ENCODE data around the gene HMCN2. TPM values are rescaled to one million over a fixed set of nuclear protein-coding genes. Genes with fewer than 3 reads are reported as not detected.

Gene HMCN2
- total RNA-seq, 1 donor from 2014 or later: 9.3 TPM

GRCh38 chr9:130448771-130449603 is 183.4 kb downstream of the HMCN2 start:
- no peak for DNase-seq
- no peaks in the 10 kb centered on the region for H3K36me3 Mint-ChIP-seq (ENCODE audit: unreplicated experiment)
- H3K9me3 Mint-ChIP-seq (ENCODE audit: unreplicated experiment): peaks cover 4% of the 10 kb centered on the region
- no peak for TF ChIP-seq CTCF (IDR thresholded peaks at IDR 0.05; ENCODE audit: partially characterized antibody, unreplicated experiment)
- peak overlapping the region; percentile 25 for H3K4me3 Mint-ChIP-seq (ENCODE audit: unreplicated experiment)
- H3K27ac Mint-ChIP-seq (ENCODE audit: unreplicated experiment): no peak overlapping the region
- H3K27me3 Mint-ChIP-seq (ENCODE audit: unreplicated experiment): peaks cover 10% of the 10 kb centered on the region
- peaks cover 24% of the 10 kb centered on the region for H3K4me1 Mint-ChIP-seq (ENCODE audit: low read depth, unreplicated experiment)

GRCh38 chr9:130450344-130451003 is 184.9 kb downstream of the HMCN2 start:
- Mint-ChIP-seq H3K27me3 (ENCODE audit: unreplicated experiment) (peaks cover 10% of the 10 kb centered on the region), H3K27ac (ENCODE audit: unreplicated experiment) (no peak overlapping the region), H3K4me3 (ENCODE audit: unreplicated experiment) (no peak overlapping the region), H3K9me3 (ENCODE audit: unreplicated experiment) (peaks cover 4% of the 10 kb centered on the region), H3K36me3 (ENCODE audit: unreplicated experiment) (no peaks in the 10 kb centered on the region), H3K4me1 (ENCODE audit: low read depth, unreplicated experiment) (peaks cover 24% of the 10 kb centered on the region)
- no peak for TF ChIP-seq CTCF (IDR thresholded peaks at IDR 0.05; ENCODE audit: partially characterized antibody, unreplicated experiment)
- peak; percentile 14 for DNase-seq

GRCh38 chr9:130451004-130451390 is 185.4 kb downstream of the HMCN2 start:
- peaks cover 4% of the 10 kb centered on the region for H3K9me3 Mint-ChIP-seq (ENCODE audit: unreplicated experiment)
- TF ChIP-seq CTCF (IDR thresholded peaks at IDR 0.05; ENCODE audit: partially characterized antibody, unreplicated experiment): no peak
- DNase-seq: no peak
- H3K4me1 Mint-ChIP-seq (ENCODE audit: low read depth, unreplicated experiment): peaks cover 21% of the 10 kb centered on the region
- H3K36me3 Mint-ChIP-seq (ENCODE audit: unreplicated experiment): no peaks in the 10 kb centered on the region
- H3K27me3 Mint-ChIP-seq (ENCODE audit: unreplicated experiment): peaks cover 10% of the 10 kb centered on the region
- H3K27ac Mint-ChIP-seq (ENCODE audit: unreplicated experiment): no peak overlapping the region
- H3K4me3 Mint-ChIP-seq (ENCODE audit: unreplicated experiment): no peak overlapping the region

GRCh38 chr9:130451509-130452388 is 186.2 kb downstream of the HMCN2 start:
- H3K4me3 Mint-ChIP-seq (ENCODE audit: unreplicated experiment): no peak overlapping the region
- peak; percentile 75 for TF ChIP-seq CTCF (IDR thresholded peaks at IDR 0.05; ENCODE audit: partially characterized antibody, unreplicated experiment)
- DNase-seq: no peak
- H3K27ac Mint-ChIP-seq (ENCODE audit: unreplicated experiment): no peak overlapping the region
- H3K4me1 Mint-ChIP-seq (ENCODE audit: low read depth, unreplicated experiment): peaks cover 14% of the 10 kb centered on the region
- H3K36me3 Mint-ChIP-seq (ENCODE audit: unreplicated experiment): no peaks in the 10 kb centered on the region
- peaks cover 10% of the 10 kb centered on the region for H3K27me3 Mint-ChIP-seq (ENCODE audit: unreplicated experiment)
- peaks cover 4% of the 10 kb centered on the region for H3K9me3 Mint-ChIP-seq (ENCODE audit: unreplicated experiment)

Data from glutamatergic neuron (in vitro differentiated cells).